C4-2B (cell line): ENCODE results near the gene DPCD.

ENCODE experiments used
- CTCF ChIP-seq: fragments of 450-650 bp; conservative IDR thresholded peaks from 2 replicates; pipeline ENCODE4 v1.5.1; 2017; ENCODE audit warnings: mild to moderate bottlenecking
- ZFX ChIP-seq: fragments of 450-650 bp; IDR thresholded peaks from 2 replicates; pipeline ENCODE4 v1.6.1; 2017

GRCh38 chr10:101658975-101659374 is 70.9 kb downstream of the DPCD start:
- TF ChIP-seq CTCF: no peak
- TF ChIP-seq ZFX: no peak
